Subcutaneous abdominal adipose tissue (tissue), 5 donors: ENCODE results near the gene CD2BP2.

Experiments
- H3K27ac ChIP-seq: one replicate; pipeline ENCODE4 v1.7.0; 2013; ENCODE audit warnings: low read depth, mild to moderate bottlenecking, inconsistent platforms, low read length, moderate library complexity
- H3K27me3 ChIP-seq, 5 donors: one replicate each; pipeline ENCODE4 v1.7.0; 2013; ENCODE audit warnings: low read length in 5 of 5, inconsistent platforms in 1 of 5; ENCODE audit not compliant: control insufficient read depth in 5 of 5, insufficient read depth in 4 of 5
- H3K36me3 ChIP-seq, 5 donors: one replicate each; pipeline ENCODE4 v1.7.0; 2013; ENCODE audit warnings: low read length in 5 of 5; ENCODE audit not compliant: control insufficient read depth in 5 of 5, insufficient read depth in 5 of 5
- H3K4me1 ChIP-seq, 5 donors: one replicate each; pipeline ENCODE4 v1.7.0; 2013; ENCODE audit warnings: low read length in 5 of 5, mild to moderate bottlenecking in 3 of 5, moderate library complexity in 1 of 5; ENCODE audit not compliant: control insufficient read depth in 5 of 5, insufficient read depth in 5 of 5
- H3K4me3 ChIP-seq, 5 donors: one replicate each; pipeline ENCODE4 v1.7.0; 2013; ENCODE audit warnings: low read length in 5 of 5, low read depth in 1 of 5
- H3K9ac ChIP-seq, 5 donors: one replicate each; pipeline ENCODE4 v1.7.0; 2013; ENCODE audit warnings: low read length in 5 of 5, mild to moderate bottlenecking in 4 of 5, moderate library complexity in 3 of 5
- H3K9me3 ChIP-seq, 5 donors: one replicate each; pipeline ENCODE4 v1.7.0; 2013; ENCODE audit warnings: low read length in 5 of 5; ENCODE audit not compliant: control insufficient read depth in 5 of 5
- donor health status: healthy.
- donor health status: healthy.
- donor health status: healthy.
- donor health status: healthy.
- donor health status: healthy.

Gene CD2BP2

GRCh38 chr16:30395155-30395991 is 40.3 kb upstream of the CD2BP2 start, which contains the start of gene ZNF48:
Gene ZNF48 (plus strand): TSS chr16:30395420. CDS start chr16:30395795, 375 bp downstream.
- Histone ChIP-seq H3K27me3 (no peaks in the 10 kb centered on the region), H3K9me3 (no peaks in the 10 kb centered on the region), H3K4me3 (peak within 1 kb of the TSS; percentile 69 to 88 (median 75)), H3K9ac (peak within 1 kb of the TSS; percentile 43 to 86 (median 78)), H3K27ac (peak within 1 kb of the TSS; percentile 52), H3K4me1 (peaks cover 2 to 29% (median 24%) of the 10 kb centered on the region in 5 donors), H3K36me3 (peaks cover 0 to 16% (median 10%) of the 10 kb centered on the region in 5 donors)

- H3K9me3 ChIP-seq: no peaks in the 10 kb centered on the region
- peaks cover 0 to 16% (median 10%) of the 10 kb centered on the region in 5 donors for H3K36me3 ChIP-seq
- H3K4me1 ChIP-seq: peaks cover 2 to 22% (median 17%) of the 10 kb centered on the region in 5 donors
- H3K4me3 ChIP-seq: peak overlapping the region; percentile 64 to 88 (median 75)
- H3K27ac ChIP-seq: peak overlapping the region; percentile 52
- peak overlapping the region; percentile 39 to 82 (median 77) for H3K9ac ChIP-seq
- no peaks in the 10 kb centered on the region for H3K27me3 ChIP-seq
These were observed 39.6 kb upstream of the CD2BP2 start for GRCh38 chr16:30394592-30395154.

GRCh38 chr16:30383521-30383920 is 28.4 kb upstream of the CD2BP2 start:
- Histone ChIP-seq H3K27me3 (no peaks in the 10 kb centered on the region), H3K27ac (no peak overlapping the region), H3K4me1 (peaks cover 0 to 12% (median 9%) of the 10 kb centered on the region in 5 donors), H3K9me3 (no peaks in the 10 kb centered on the region), H3K9ac (no peak overlapping the region), H3K36me3 (no peaks in the 10 kb centered on the region), H3K4me3 (no peak overlapping the region)

GRCh38 chr16:30382111-30382881 is 27.2 kb upstream of the CD2BP2 start, which contains the start of gene SEPTIN1:
Gene SEPTIN1 (minus strand): TSS chr16:30382561. CDS start chr16:30382542, 19 bp downstream.
- Histone ChIP-seq H3K27ac (no peak within 1 kb of the TSS), H3K4me3 (no peak within 1 kb of the TSS), H3K27me3 (no peaks in the 10 kb centered on the region), H3K9me3 (no peaks in the 10 kb centered on the region), H3K36me3 (no peaks in the 10 kb centered on the region), H3K4me1 (peaks cover 0 to 21% (median 15%) of the 10 kb centered on the region in 5 donors), H3K9ac (no peak within 1 kb of the TSS)

- Histone ChIP-seq H3K27ac (no peak overlapping the region), H3K9ac (no peak overlapping the region), H3K36me3 (no peaks in the 10 kb centered on the region), H3K9me3 (no peaks in the 10 kb centered on the region), H3K4me1 (peaks cover 0 to 24% (median 18%) of the 10 kb centered on the region in 5 donors), H3K27me3 (no peaks in the 10 kb centered on the region), H3K4me3 (no peak overlapping the region)
These were observed 26.4 kb upstream of the CD2BP2 start for GRCh38 chr16:30381291-30382041.

GRCh38 chr16:30380803-30381208 is 25.7 kb upstream of the CD2BP2 start:
- H3K4me3 ChIP-seq: no peak overlapping the region
- no peaks in the 10 kb centered on the region for H3K9me3 ChIP-seq
- H3K36me3 ChIP-seq: no peaks in the 10 kb centered on the region
- peaks cover 0 to 24% (median 18%) of the 10 kb centered on the region in 5 donors for H3K4me1 ChIP-seq
- no peaks in the 10 kb centered on the region for H3K27me3 ChIP-seq
- no peak overlapping the region for H3K27ac ChIP-seq
- H3K9ac ChIP-seq: no peak overlapping the region

GRCh38 chr16:30380072-30380802 is 25.1 kb upstream of the CD2BP2 start:
- Histone ChIP-seq H3K36me3 (no peaks in the 10 kb centered on the region), H3K27me3 (no peaks in the 10 kb centered on the region), H3K4me3 (no peak overlapping the region), H3K9ac (no peak overlapping the region), H3K9me3 (no peaks in the 10 kb centered on the region), H3K27ac (no peak overlapping the region), H3K4me1 (peaks cover 0 to 24% (median 18%) of the 10 kb centered on the region in 5 donors)

- H3K36me3 ChIP-seq: no peaks in the 10 kb centered on the region
- H3K9me3 ChIP-seq: no peaks in the 10 kb centered on the region
- peaks cover 0 to 24% (median 18%) of the 10 kb centered on the region in 5 donors for H3K4me1 ChIP-seq
- H3K9ac ChIP-seq: peak overlapping the region in 4 of 5 donors; percentile 13 to 93 (median 68)
- H3K27me3 ChIP-seq: no peaks in the 10 kb centered on the region
- H3K27ac ChIP-seq: peak overlapping the region; percentile 98
- H3K4me3 ChIP-seq: peak overlapping the region in 4 of 5 donors; percentile 72 to 87 (median 81)
These were observed 24.2 kb upstream of the CD2BP2 start for GRCh38 chr16:30379158-30379783.
